ENCODE data around the gene UBE2I.

The UBE2I gene

GRCh38 chr16:1262210-1262845 is 47.1 kb upstream of the UBE2I start:
- Histone ChIP-seq H3K79me2 (ENCODE audit: low read length) (no peaks in the 10 kb centered on the region), H3K4me3 (ENCODE audit: low read length) (no peak overlapping the region), H4K20me1 (ENCODE audit: insufficient read depth, low read length) (no peaks in the 10 kb centered on the region), H3K36me3 (replicated peaks; ENCODE audit: low read depth, low read length) (no peaks in the 10 kb centered on the region), H3K4me2 (ENCODE audit: low read length) (no peak overlapping the region), H3K9me3 (ENCODE audit: insufficient read depth, low read length) (no peaks in the 10 kb centered on the region), H3K4me1 (ENCODE audit: low read length) (no peaks in the 10 kb centered on the region), H3K9ac (ENCODE audit: low read length) (no peak overlapping the region), H3K27me3 (ENCODE audit: low read depth, low read length) (no peaks in the 10 kb centered on the region), H2AFZ (ENCODE audit: low read depth, low read length) (no peak overlapping the region), H3K27ac (ENCODE audit: low read length) (no peak overlapping the region)
- TF ChIP-seq CTCF (IDR thresholded peaks at IDR 0.05; ENCODE audit: low read depth, low read length) (no peak), EZH2phosphoT487 (IDR thresholded peaks at IDR 0.05; ENCODE audit: low read depth) (no peak)

GRCh38 chr16:1262846-1263221 is 46.6 kb upstream of the UBE2I start:
- H3K27me3 ChIP-seq (ENCODE audit: low read depth, low read length), result no peaks in the 10 kb centered on the region
- no peak overlapping the region for H3K9ac ChIP-seq (ENCODE audit: low read length)
- no peaks in the 10 kb centered on the region for H3K79me2 ChIP-seq (ENCODE audit: low read length)
- TF ChIP-seq EZH2phosphoT487 (IDR thresholded peaks at IDR 0.05; ENCODE audit: low read depth) (no peak), CTCF (IDR thresholded peaks at IDR 0.05; ENCODE audit: low read depth, low read length) (no peak)
- H3K9me3 ChIP-seq (ENCODE audit: insufficient read depth, low read length), result no peaks in the 10 kb centered on the region
- no peak overlapping the region for H2AFZ ChIP-seq (ENCODE audit: low read depth, low read length)
- H3K36me3 ChIP-seq (replicated peaks; ENCODE audit: low read depth, low read length), result no peaks in the 10 kb centered on the region
- H3K4me3 ChIP-seq (ENCODE audit: low read length), result no peak overlapping the region
- no peaks in the 10 kb centered on the region for H3K4me1 ChIP-seq (ENCODE audit: low read length)
- no peak overlapping the region for H3K27ac ChIP-seq (ENCODE audit: low read length)
- no peaks in the 10 kb centered on the region for H4K20me1 ChIP-seq (ENCODE audit: insufficient read depth, low read length)
- H3K4me2 ChIP-seq (ENCODE audit: low read length), result no peak overlapping the region

- Histone ChIP-seq H3K4me3 (ENCODE audit: low read length) (no peak overlapping the region), H4K20me1 (ENCODE audit: insufficient read depth, low read length) (no peaks in the 10 kb centered on the region), H3K4me1 (ENCODE audit: low read length) (no peaks in the 10 kb centered on the region), H3K79me2 (ENCODE audit: low read length) (no peaks in the 10 kb centered on the region), H3K4me2 (ENCODE audit: low read length) (no peak overlapping the region), H3K9me3 (ENCODE audit: insufficient read depth, low read length) (no peaks in the 10 kb centered on the region), H2AFZ (ENCODE audit: low read depth, low read length) (no peak overlapping the region), H3K27ac (ENCODE audit: low read length) (no peak overlapping the region), H3K27me3 (ENCODE audit: low read depth, low read length) (no peaks in the 10 kb centered on the region), H3K9ac (ENCODE audit: low read length) (no peak overlapping the region), H3K36me3 (replicated peaks; ENCODE audit: low read depth, low read length) (no peaks in the 10 kb centered on the region)
- TF ChIP-seq CTCF (IDR thresholded peaks at IDR 0.05; ENCODE audit: low read depth, low read length) (no peak), EZH2phosphoT487 (IDR thresholded peaks at IDR 0.05; ENCODE audit: low read depth) (no peak)
Observed at GRCh38 chr16:1263591-1264344, 45.7 kb upstream of the UBE2I start.

DNA sequence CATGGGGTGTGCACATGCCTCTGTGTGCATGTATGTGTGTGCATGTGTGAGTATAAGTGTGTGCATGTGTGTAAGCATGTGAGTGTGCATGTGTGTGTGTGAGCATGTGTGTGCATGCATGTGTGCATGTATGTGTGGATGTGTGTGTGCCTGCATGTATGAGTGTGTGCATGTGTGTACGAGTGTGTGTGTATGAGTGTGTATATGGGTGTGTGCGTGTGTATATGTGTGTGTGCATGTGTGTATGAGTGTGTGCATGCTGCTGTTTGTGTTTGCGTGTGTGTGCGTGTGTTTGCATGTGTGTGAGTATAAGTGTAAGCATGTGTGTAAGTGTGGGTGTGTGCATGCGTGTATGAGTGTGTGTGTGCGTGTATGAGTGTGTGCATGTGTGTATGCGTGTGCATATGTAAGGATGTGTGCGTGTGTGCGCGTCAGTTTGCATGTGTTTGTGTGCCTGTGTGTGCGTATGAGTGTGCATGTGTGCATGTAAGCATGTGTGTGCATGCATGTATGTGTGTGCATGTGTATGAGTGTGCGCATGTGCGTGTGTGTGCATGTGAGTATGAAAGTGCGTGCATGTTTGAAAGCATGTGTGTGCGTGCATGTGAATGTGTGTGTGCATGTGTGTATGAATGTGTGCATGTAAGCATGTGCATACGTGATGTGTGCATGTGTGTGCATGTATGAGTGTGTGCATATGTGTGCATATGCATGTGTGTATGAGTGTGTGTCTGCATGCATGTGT is 44.9 kb upstream of the UBE2I start:
- H3K27me3 ChIP-seq (ENCODE audit: low read depth, low read length), result no peaks in the 10 kb centered on the region
- TF ChIP-seq EZH2phosphoT487 (IDR thresholded peaks at IDR 0.05; ENCODE audit: low read depth), result no peak
- no peak for TF ChIP-seq CTCF (IDR thresholded peaks at IDR 0.05; ENCODE audit: low read depth, low read length)

More for the DNA sequence above, 44.9 kb upstream of the UBE2I start:
- H3K36me3 ChIP-seq (replicated peaks; ENCODE audit: low read depth, low read length), result no peaks in the 10 kb centered on the region
- H3K4me1 ChIP-seq (ENCODE audit: low read length), result no peaks in the 10 kb centered on the region
- H3K79me2 ChIP-seq (ENCODE audit: low read length), result no peaks in the 10 kb centered on the region
- no peak overlapping the region for H3K27ac ChIP-seq (ENCODE audit: low read length)
- no peak overlapping the region for H3K4me3 ChIP-seq (ENCODE audit: low read length)
- H2AFZ ChIP-seq (ENCODE audit: low read depth, low read length), result no peak overlapping the region
- no peak overlapping the region for H3K4me2 ChIP-seq (ENCODE audit: low read length)
- no peak overlapping the region for H3K9ac ChIP-seq (ENCODE audit: low read length)
- H4K20me1 ChIP-seq (ENCODE audit: insufficient read depth, low read length), result no peaks in the 10 kb centered on the region
- H3K9me3 ChIP-seq (ENCODE audit: insufficient read depth, low read length), result no peaks in the 10 kb centered on the region
